H9 (cell line): ENCODE data around the gene LLCFC1. TPM values are rescaled to one million over a fixed set of nuclear protein-coding genes. Genes with fewer than 3 reads are reported as not detected.

Source experiments
- DNase-seq: peaks from one replicate; pipeline ENCODE4 v3.0.0-alpha.2; 2017
- H2AFZ ChIP-seq: one replicate; pipeline ENCODE4 v1.6.1; 2013; ENCODE audit warnings: mild to moderate bottlenecking, low read length, control low read depth, moderate library complexity
- H2AK5ac ChIP-seq: 2 replicates; pipeline ENCODE4 v1.6.1; 2013; ENCODE audit warnings: low read length, control low read depth, mixed read lengths; ENCODE audit not compliant: insufficient read length
- H2BK120ac ChIP-seq: one replicate; pipeline ENCODE4 v1.6.1; 2013; ENCODE audit warnings: low read depth, mild to moderate bottlenecking, low read length, control low read depth, inconsistent platforms; ENCODE audit not compliant: poor library complexity, severe bottlenecking
- H2BK12ac ChIP-seq: 2 replicates; pipeline ENCODE4 v1.6.1; 2013; ENCODE audit warnings: low read length, control low read depth, mixed read lengths, low read depth; ENCODE audit not compliant: insufficient read length
- H2BK15ac ChIP-seq: 2 replicates; pipeline ENCODE4 v1.6.1; 2013; ENCODE audit warnings: low read depth, low read length, control low read depth
- H2BK20ac ChIP-seq: one replicate; pipeline ENCODE4 v1.6.1; 2013; ENCODE audit warnings: low read depth, mild to moderate bottlenecking, low read length, control low read depth, inconsistent platforms; ENCODE audit not compliant: poor library complexity, severe bottlenecking
- H2BK5ac ChIP-seq: 2 replicates; pipeline ENCODE4 v1.6.1; 2013; ENCODE audit warnings: low read length, control low read depth, mixed read lengths; ENCODE audit not compliant: insufficient read length
- H3K14ac ChIP-seq: 2 replicates; pipeline ENCODE4 v1.6.1; 2013; ENCODE audit warnings: low read length, control low read depth; ENCODE audit not compliant: insufficient read depth
- H3K18ac ChIP-seq: 2 replicates; pipeline ENCODE4 v1.6.1; 2013; ENCODE audit warnings: low read depth, mild to moderate bottlenecking, mixed read lengths, low read length, control low read depth; ENCODE audit not compliant: insufficient read length
- H3K23ac ChIP-seq: 2 replicates; pipeline ENCODE4 v1.6.1; 2013; ENCODE audit warnings: low read length, control low read depth, mixed read lengths, low read depth; ENCODE audit not compliant: insufficient read length
- H3K23me2 ChIP-seq: 2 replicates; pipeline ENCODE4 v1.6.1; 2013; ENCODE audit warnings: low read depth, mild to moderate bottlenecking, mixed read lengths, low read length, control low read depth; ENCODE audit not compliant: insufficient read length, poor library complexity, severe bottlenecking
- H3K27ac ChIP-seq: 2 replicates; pipeline ENCODE4 v1.5.1; 2013; ENCODE audit warnings: low read length, control low read depth, mixed read lengths, low read depth; ENCODE audit not compliant: insufficient read length
- H3K27me3 ChIP-seq: 2 replicates; pipeline ENCODE4 v1.6.1; 2013; ENCODE audit warnings: low read length, control low read depth, inconsistent platforms; ENCODE audit not compliant: insufficient read depth
- H3K4ac ChIP-seq: 2 replicates; pipeline ENCODE4 v1.6.1; 2013; ENCODE audit warnings: low read depth, mild to moderate bottlenecking, control low read depth, inconsistent platforms, low read length, moderate library complexity
- H3K4me1 ChIP-seq: 2 replicates; pipeline ENCODE4 v1.6.1; 2013; ENCODE audit warnings: low read length, control low read depth, inconsistent platforms; ENCODE audit not compliant: insufficient read depth
- H3K4me2 ChIP-seq: 2 replicates; pipeline ENCODE4 v1.6.1; 2013; ENCODE audit warnings: low read length, control low read depth, mixed read lengths; ENCODE audit not compliant: insufficient read length, insufficient read depth
- H3K56ac ChIP-seq: 2 replicates; pipeline ENCODE4 v1.6.1; 2013; ENCODE audit warnings: low read depth, mild to moderate bottlenecking, mixed read lengths, low read length, control low read depth; ENCODE audit not compliant: insufficient read length
- H3K79me1 ChIP-seq: 2 replicates; pipeline ENCODE4 v1.6.1; 2013; ENCODE audit warnings: low read depth, mild to moderate bottlenecking, moderate library complexity, low read length, control low read depth, inconsistent platforms; ENCODE audit not compliant: insufficient read depth, poor library complexity, severe bottlenecking
- H3K79me2 ChIP-seq: 2 replicates; pipeline ENCODE4 v1.6.1; 2013; ENCODE audit warnings: low read length, control low read depth, inconsistent platforms; ENCODE audit not compliant: insufficient read depth
- H3K9ac ChIP-seq: 2 replicates; pipeline ENCODE4 v1.6.1; 2013; ENCODE audit warnings: low read length, control low read depth, mixed read lengths; ENCODE audit not compliant: insufficient read length; ENCODE audit errors: extremely low read depth
- H3K9me3 ChIP-seq: one replicate; pipeline ENCODE4 v1.6.1; 2013; ENCODE audit warnings: low read depth, low read length, inconsistent platforms; ENCODE audit not compliant: control insufficient read depth
- H3T11ph ChIP-seq: one replicate; pipeline ENCODE4 v1.6.1; 2013; ENCODE audit warnings: mild to moderate bottlenecking, low read length, control low read depth, inconsistent platforms
- H4K20me1 ChIP-seq: one replicate; pipeline ENCODE4 v1.6.1; 2013; ENCODE audit not compliant: control insufficient read depth, insufficient read length, insufficient read depth
- H4K5ac ChIP-seq: 2 replicates; pipeline ENCODE4 v1.6.1; 2013; ENCODE audit warnings: low read depth, mild to moderate bottlenecking, mixed read lengths, low read length, control low read depth; ENCODE audit not compliant: insufficient read length
- H4K8ac ChIP-seq: replicated peaks from 2 replicates; pipeline ENCODE4 v1.6.1; 2013; ENCODE audit warnings: low read length, control low read depth, mixed read lengths, low read depth; ENCODE audit not compliant: insufficient read length
- H4K91ac ChIP-seq: 2 replicates; pipeline ENCODE4 v1.6.1; 2013; ENCODE audit warnings: low read depth, mild to moderate bottlenecking, moderate library complexity, mixed read lengths, low read length, control low read depth; ENCODE audit not compliant: insufficient read length
- H3K27ac Mint-ChIP-seq, 3 experiments: 2 replicates in 2 of 3; 3 replicates in 1 of 3; pipeline ENCODE4 v1.8.0; 2020 to 2021; ENCODE audit warnings: mixed read lengths in 3 of 3, mild to moderate bottlenecking in 1 of 3, moderate library complexity in 1 of 3
- H3K27me3 Mint-ChIP-seq: 2 replicates; pipeline ENCODE4 v1.8.0; 2021; ENCODE audit warnings: low read depth, mild to moderate bottlenecking, moderate library complexity, mixed read lengths
- H3K36me3 Mint-ChIP-seq, 3 experiments: 2 replicates in 2 of 3; 3 replicates in 1 of 3; pipeline ENCODE4 v1.8.0; 2020 to 2021; ENCODE audit warnings: low read depth in 3 of 3, mixed read lengths in 3 of 3; ENCODE audit not compliant: insufficient read depth in 1 of 3
- H3K4me1 Mint-ChIP-seq, 2 experiments: 2 replicates each; pipeline ENCODE4 v1.8.0; 2020; ENCODE audit warnings: mixed read lengths in 2 of 2
- H3K4me3 Mint-ChIP-seq, 2 experiments: 2 replicates in 1 of 2; 3 replicates in 1 of 2; pipeline ENCODE4 v1.8.0; 2020 to 2021; ENCODE audit warnings: mild to moderate bottlenecking in 2 of 2, mixed read lengths in 2 of 2, moderate library complexity in 1 of 2
- H3K9me3 Mint-ChIP-seq, 2 experiments: 2 replicates in 1 of 2; 3 replicates in 1 of 2; pipeline ENCODE4 v1.8.0; 2020; ENCODE audit warnings: mild to moderate bottlenecking in 2 of 2, mixed read lengths in 2 of 2, moderate library complexity in 1 of 2
- total RNA-seq: library from RNA; stranded (reverse); gene quantifications from 2 replicates; pipeline ENCODE4 v1.2.1, GENCODE V29; 2021
- TF ChIP-seq, protein P1 (sequence below): fragments of 200-600 bp; sonication (generic); conservative IDR thresholded peaks from 3 replicates; pipeline ENCODE4 v1.8.0; 2021; ENCODE audit warnings: antibody characterized with exemption, mild to moderate bottlenecking

The LLCFC1 gene
- total RNA-seq, 1 experiment from 2014 or later, result not detected

DNA sequence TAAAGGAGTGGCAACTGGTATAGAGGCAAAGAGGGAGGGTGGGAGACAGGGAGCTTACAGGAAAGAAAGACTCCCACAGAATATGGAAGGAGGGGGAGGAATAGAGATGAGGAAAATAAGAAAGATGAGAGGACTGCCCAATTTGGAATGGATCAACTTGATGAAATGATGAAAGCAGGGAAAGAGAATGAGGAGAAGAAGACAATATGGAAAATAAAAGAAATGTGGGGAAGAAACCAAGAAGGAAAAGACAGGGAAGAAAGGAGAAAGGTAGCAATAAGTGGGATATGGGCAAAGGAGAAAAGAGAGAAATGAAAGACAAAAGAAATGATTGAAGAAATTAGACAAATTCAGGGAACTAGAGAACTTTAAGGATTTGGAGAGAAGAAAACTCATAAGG, 19.9 kb downstream of the LLCFC1 start:
- DNase-seq, result no peak
- Histone ChIP-seq H2BK20ac (no peak overlapping the region), H3K79me2 (no peaks in the 10 kb centered on the region), H3K23ac (no peak overlapping the region), H4K8ac (no peak overlapping the region), H2BK5ac (no peak overlapping the region), H3K56ac (no peak overlapping the region), H3K14ac (no peak overlapping the region), H4K20me1 (no peaks in the 10 kb centered on the region), H3K4me1 (peaks cover 7% of the 10 kb centered on the region; the same call in 1 of the 2 replicates), H2BK15ac (no peak overlapping the region), H3K27me3 (no peaks in the 10 kb centered on the region), H4K91ac (no peak overlapping the region), H3K9me3 (no peaks in the 10 kb centered on the region), H2BK120ac (no peak overlapping the region), H2AK5ac (no peak overlapping the region), H3T11ph (no peak overlapping the region), H3K27ac (no peak overlapping the region), H4K5ac (no peak overlapping the region), H3K18ac (no peak overlapping the region), H3K23me2 (no peaks in the 10 kb centered on the region), H3K79me1 (no peaks in the 10 kb centered on the region), H2AFZ (no peak overlapping the region), H3K4ac (no peak overlapping the region), H3K9ac (no peak overlapping the region), H3K4me2 (no peak overlapping the region), H2BK12ac (no peak overlapping the region)
- Mint-ChIP-seq H3K27me3 (peaks cover 6% of the 10 kb centered on the region), H3K36me3 (peaks cover 11 to 27% (median 11%) of the 10 kb centered on the region in 3 experiments), H3K4me3 (peak overlapping the region in 1 of 2 experiments; percentile 12; a peak in 1 of 5 replicates), H3K27ac (no peak overlapping the region), H3K4me1 (peaks cover 41 to 53% of the 10 kb centered on the region in 2 experiments), H3K9me3 (peaks cover 12 to 14% of the 10 kb centered on the region in 2 experiments)
- TF ChIP-seq, protein P1, sequence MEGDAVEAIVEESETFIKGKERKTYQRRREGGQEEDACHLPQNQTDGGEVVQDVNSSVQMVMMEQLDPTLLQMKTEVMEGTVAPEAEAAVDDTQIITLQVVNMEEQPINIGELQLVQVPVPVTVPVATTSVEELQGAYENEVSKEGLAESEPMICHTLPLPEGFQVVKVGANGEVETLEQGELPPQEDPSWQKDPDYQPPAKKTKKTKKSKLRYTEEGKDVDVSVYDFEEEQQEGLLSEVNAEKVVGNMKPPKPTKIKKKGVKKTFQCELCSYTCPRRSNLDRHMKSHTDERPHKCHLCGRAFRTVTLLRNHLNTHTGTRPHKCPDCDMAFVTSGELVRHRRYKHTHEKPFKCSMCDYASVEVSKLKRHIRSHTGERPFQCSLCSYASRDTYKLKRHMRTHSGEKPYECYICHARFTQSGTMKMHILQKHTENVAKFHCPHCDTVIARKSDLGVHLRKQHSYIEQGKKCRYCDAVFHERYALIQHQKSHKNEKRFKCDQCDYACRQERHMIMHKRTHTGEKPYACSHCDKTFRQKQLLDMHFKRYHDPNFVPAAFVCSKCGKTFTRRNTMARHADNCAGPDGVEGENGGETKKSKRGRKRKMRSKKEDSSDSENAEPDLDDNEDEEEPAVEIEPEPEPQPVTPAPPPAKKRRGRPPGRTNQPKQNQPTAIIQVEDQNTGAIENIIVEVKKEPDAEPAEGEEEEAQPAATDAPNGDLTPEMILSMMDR, result no peak
